ENCODE measurements around the gene CIB2.

CIB2 gene

GRCh38 chr15:78129077-78129750 lies 2.0 kb downstream of the CIB2 start:
- H3K36me3 ChIP-seq (ENCODE audit: control insufficient read depth in 2 of 2, insufficient read depth in 2 of 2, low read length in 2 of 2): no peaks in the 10 kb centered on the region
- H3K4me1 ChIP-seq (ENCODE audit: control insufficient read depth, insufficient read depth, low read length): peaks cover 13% of the 10 kb centered on the region
- no peaks in the 10 kb centered on the region for H3K9me3 ChIP-seq (ENCODE audit: control insufficient read depth in 2 of 2, low read length in 2 of 2)
- no peak overlapping the region for H3K9ac ChIP-seq (ENCODE audit: low read length in 2 of 2)
- no peaks in the 10 kb centered on the region for H3K27me3 ChIP-seq (ENCODE audit: control insufficient read depth in 1 of 2, insufficient read depth in 2 of 2, low read length in 2 of 2)
- H3K4me3 ChIP-seq (ENCODE audit: low read length in 2 of 2): no peak overlapping the region
- H3K27ac ChIP-seq (ENCODE audit: low read length): no peak overlapping the region

GRCh38 chr15:78127882-78128281 lies 3.4 kb downstream of the CIB2 start:
- Histone ChIP-seq H3K36me3 (ENCODE audit: control insufficient read depth in 2 of 2, insufficient read depth in 2 of 2, low read length in 2 of 2) (no peaks in the 10 kb centered on the region), H3K27ac (ENCODE audit: low read length) (no peak overlapping the region), H3K9ac (ENCODE audit: low read length in 2 of 2) (no peak overlapping the region), H3K4me1 (ENCODE audit: control insufficient read depth, insufficient read depth, low read length) (peaks cover 13% of the 10 kb centered on the region), H3K27me3 (ENCODE audit: control insufficient read depth in 1 of 2, insufficient read depth in 2 of 2, low read length in 2 of 2) (no peaks in the 10 kb centered on the region), H3K4me3 (ENCODE audit: low read length in 2 of 2) (no peak overlapping the region), H3K9me3 (ENCODE audit: control insufficient read depth in 2 of 2, low read length in 2 of 2) (no peaks in the 10 kb centered on the region)

- Histone ChIP-seq H3K27me3 (ENCODE audit: control insufficient read depth in 1 of 2, insufficient read depth in 2 of 2, low read length in 2 of 2) (no peaks in the 10 kb centered on the region), H3K9me3 (ENCODE audit: control insufficient read depth in 2 of 2, low read length in 2 of 2) (no peaks in the 10 kb centered on the region), H3K27ac (ENCODE audit: low read length) (no peak overlapping the region), H3K9ac (ENCODE audit: low read length in 2 of 2) (no peak overlapping the region), H3K4me1 (ENCODE audit: control insufficient read depth, insufficient read depth, low read length) (peaks cover 2% of the 10 kb centered on the region), H3K36me3 (ENCODE audit: control insufficient read depth in 2 of 2, insufficient read depth in 2 of 2, low read length in 2 of 2) (no peaks in the 10 kb centered on the region), H3K4me3 (ENCODE audit: low read length in 2 of 2) (no peak overlapping the region)
Measured at GRCh38 chr15:78125267-78125666, 6.0 kb downstream of the CIB2 start.

GRCh38 chr15:78120523-78120922 lies 10.7 kb downstream of the CIB2 start:
- no peak overlapping the region for H3K9ac ChIP-seq (ENCODE audit: low read length in 2 of 2)
- H3K27ac ChIP-seq (ENCODE audit: low read length): no peak overlapping the region

GRCh38 chr15:78112551-78112950 lies 18.7 kb downstream of the CIB2 start:
- Histone ChIP-seq H3K4me1 (ENCODE audit: control insufficient read depth, insufficient read depth, low read length) (peaks cover 5% of the 10 kb centered on the region), H3K36me3 (ENCODE audit: control insufficient read depth in 2 of 2, insufficient read depth in 2 of 2, low read length in 2 of 2) (no peaks in the 10 kb centered on the region), H3K4me3 (ENCODE audit: low read length in 2 of 2) (no peak overlapping the region), H3K27me3 (ENCODE audit: control insufficient read depth in 1 of 2, insufficient read depth in 2 of 2, low read length in 2 of 2) (no peaks in the 10 kb centered on the region), H3K27ac (ENCODE audit: low read length) (no peak overlapping the region), H3K9me3 (ENCODE audit: control insufficient read depth in 2 of 2, low read length in 2 of 2) (no peaks in the 10 kb centered on the region), H3K9ac (ENCODE audit: low read length in 2 of 2) (no peak overlapping the region)

More at GRCh38 chr15:78120523-78120922, 10.7 kb downstream of the CIB2 start:
- Histone ChIP-seq H3K9me3 (ENCODE audit: control insufficient read depth in 2 of 2, low read length in 2 of 2) (no peaks in the 10 kb centered on the region), H3K4me3 (ENCODE audit: low read length in 2 of 2) (no peak overlapping the region), H3K4me1 (ENCODE audit: control insufficient read depth, insufficient read depth, low read length) (no peaks in the 10 kb centered on the region), H3K27me3 (ENCODE audit: control insufficient read depth in 1 of 2, insufficient read depth in 2 of 2, low read length in 2 of 2) (no peaks in the 10 kb centered on the region), H3K36me3 (ENCODE audit: control insufficient read depth in 2 of 2, insufficient read depth in 2 of 2, low read length in 2 of 2) (no peaks in the 10 kb centered on the region)

GRCh38 chr15:78111788-78112187 lies 19.5 kb downstream of the CIB2 start:
- H3K4me3 ChIP-seq (ENCODE audit: low read length in 2 of 2): no peak overlapping the region
- H3K9me3 ChIP-seq (ENCODE audit: control insufficient read depth in 2 of 2, low read length in 2 of 2): no peaks in the 10 kb centered on the region
- H3K36me3 ChIP-seq (ENCODE audit: control insufficient read depth in 2 of 2, insufficient read depth in 2 of 2, low read length in 2 of 2): no peaks in the 10 kb centered on the region
- no peaks in the 10 kb centered on the region for H3K27me3 ChIP-seq (ENCODE audit: control insufficient read depth in 1 of 2, insufficient read depth in 2 of 2, low read length in 2 of 2)
- no peak overlapping the region for H3K27ac ChIP-seq (ENCODE audit: low read length)
- peaks cover 5% of the 10 kb centered on the region for H3K4me1 ChIP-seq (ENCODE audit: control insufficient read depth, insufficient read depth, low read length)
- H3K9ac ChIP-seq (ENCODE audit: low read length in 2 of 2): no peak overlapping the region

GRCh38 chr15:78110916-78111475 lies 20.2 kb downstream of the CIB2 start:
- no peak overlapping the region for H3K4me3 ChIP-seq (ENCODE audit: low read length in 2 of 2)
- H3K9ac ChIP-seq (ENCODE audit: low read length in 2 of 2): no peak overlapping the region
- H3K36me3 ChIP-seq (ENCODE audit: control insufficient read depth in 2 of 2, insufficient read depth in 2 of 2, low read length in 2 of 2): no peaks in the 10 kb centered on the region
- peaks cover 0 to under 1% of the 10 kb centered on the region in 2 donors for H3K27me3 ChIP-seq (ENCODE audit: control insufficient read depth in 1 of 2, insufficient read depth in 2 of 2, low read length in 2 of 2)
- peaks cover 5% of the 10 kb centered on the region for H3K4me1 ChIP-seq (ENCODE audit: control insufficient read depth, insufficient read depth, low read length)
- no peak overlapping the region for H3K27ac ChIP-seq (ENCODE audit: low read length)
- H3K9me3 ChIP-seq (ENCODE audit: control insufficient read depth in 2 of 2, low read length in 2 of 2): no peaks in the 10 kb centered on the region

- H3K36me3 ChIP-seq (ENCODE audit: control insufficient read depth in 2 of 2, insufficient read depth in 2 of 2, low read length in 2 of 2): no peaks in the 10 kb centered on the region
- H3K27me3 ChIP-seq (ENCODE audit: control insufficient read depth in 1 of 2, insufficient read depth in 2 of 2, low read length in 2 of 2): peaks cover 0 to 2% of the 10 kb centered on the region in 2 donors
- H3K27ac ChIP-seq (ENCODE audit: low read length): no peak overlapping the region
- no peak overlapping the region for H3K4me3 ChIP-seq (ENCODE audit: low read length in 2 of 2)
- H3K9me3 ChIP-seq (ENCODE audit: control insufficient read depth in 2 of 2, low read length in 2 of 2): no peaks in the 10 kb centered on the region
- peaks cover 5% of the 10 kb centered on the region for H3K4me1 ChIP-seq (ENCODE audit: control insufficient read depth, insufficient read depth, low read length)
- no peak overlapping the region for H3K9ac ChIP-seq (ENCODE audit: low read length in 2 of 2)
Measured at GRCh38 chr15:78110096-78110495, 21.1 kb downstream of the CIB2 start.

GRCh38 chr15:78109156-78109555 lies 22.1 kb downstream of the CIB2 start:
- Histone ChIP-seq H3K27ac (ENCODE audit: low read length) (no peak overlapping the region), H3K9me3 (ENCODE audit: control insufficient read depth in 2 of 2, low read length in 2 of 2) (no peaks in the 10 kb centered on the region), H3K4me3 (ENCODE audit: low read length in 2 of 2) (no peak overlapping the region)

GRCh38 chr15:78108300-78109084 lies 22.8 kb downstream of the CIB2 start:
- no peaks in the 10 kb centered on the region for H3K36me3 ChIP-seq (ENCODE audit: control insufficient read depth in 2 of 2, insufficient read depth in 2 of 2, low read length in 2 of 2)
- H3K9me3 ChIP-seq (ENCODE audit: control insufficient read depth in 2 of 2, low read length in 2 of 2): no peaks in the 10 kb centered on the region
- peaks cover 0 to 2% of the 10 kb centered on the region in 2 donors for H3K27me3 ChIP-seq (ENCODE audit: control insufficient read depth in 1 of 2, insufficient read depth in 2 of 2, low read length in 2 of 2)
- no peak overlapping the region for H3K27ac ChIP-seq (ENCODE audit: low read length)
- no peak overlapping the region for H3K9ac ChIP-seq (ENCODE audit: low read length in 2 of 2)
- no peak overlapping the region for H3K4me3 ChIP-seq (ENCODE audit: low read length in 2 of 2)
- H3K4me1 ChIP-seq (ENCODE audit: control insufficient read depth, insufficient read depth, low read length): peaks cover 5% of the 10 kb centered on the region

More at GRCh38 chr15:78109156-78109555, 22.1 kb downstream of the CIB2 start:
- Histone ChIP-seq H3K9ac (ENCODE audit: low read length in 2 of 2) (no peak overlapping the region), H3K4me1 (ENCODE audit: control insufficient read depth, insufficient read depth, low read length) (peaks cover 5% of the 10 kb centered on the region), H3K36me3 (ENCODE audit: control insufficient read depth in 2 of 2, insufficient read depth in 2 of 2, low read length in 2 of 2) (no peaks in the 10 kb centered on the region), H3K27me3 (ENCODE audit: control insufficient read depth in 1 of 2, insufficient read depth in 2 of 2, low read length in 2 of 2) (peaks cover 0 to 2% of the 10 kb centered on the region in 2 donors)
